DMS 273 treated with DMSO at 0.1 percent for 48 hours (cell line): Measurements from ENCODE around the gene SCAF1.
"Not testable (repeated sequence)": the region's sequence is repeated elsewhere in the genome, so short reads cannot be mapped to it uniquely, and the experiment has no call there.

Experiments
- DNase-seq: peaks from one replicate; lab custom pipeline; 2025; lab: John Stamatoyannopoulos, UW

Gene SCAF1

DNA sequence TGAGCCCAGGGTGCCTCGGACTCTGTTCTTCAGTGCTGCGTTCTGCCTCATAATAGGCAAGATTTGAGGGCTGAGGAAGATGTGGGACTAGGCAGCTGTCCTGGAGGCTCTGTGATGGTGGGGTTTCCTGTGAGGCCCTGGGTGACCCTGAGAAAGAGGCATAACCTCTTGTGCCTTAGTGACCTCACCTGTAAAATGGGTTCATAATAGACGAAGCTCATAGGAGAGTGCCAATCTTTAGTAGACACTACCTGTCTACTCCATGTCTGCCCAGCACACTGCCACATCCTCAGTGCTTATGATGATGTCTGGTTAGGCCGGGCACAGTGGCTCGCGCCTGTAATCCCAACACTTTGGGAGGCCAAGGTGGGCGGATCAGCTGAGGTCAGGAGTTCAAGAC, 25.5 kb upstream of the SCAF1 start:
- DNase-seq: no peak

DNA sequence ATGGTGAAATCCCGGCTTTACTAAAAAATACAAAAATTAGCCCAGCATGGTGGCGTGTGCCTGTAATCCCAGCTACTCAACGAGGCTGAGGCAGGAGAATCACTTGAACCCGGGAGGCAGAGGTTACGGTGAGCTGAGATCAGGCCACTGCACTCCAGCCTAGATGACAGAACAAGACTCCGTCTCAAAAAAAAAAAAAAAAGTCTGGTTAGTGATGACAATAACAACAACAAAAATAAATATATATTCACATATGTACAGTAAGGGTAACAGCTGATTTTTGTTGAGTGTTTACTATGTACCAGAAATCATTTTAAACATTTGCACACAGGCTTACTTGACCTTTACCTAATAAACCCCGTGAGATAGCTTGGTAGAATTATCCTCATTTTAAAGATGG, 25.1 kb upstream of the SCAF1 start:
- DNase-seq: no peak

DNA sequence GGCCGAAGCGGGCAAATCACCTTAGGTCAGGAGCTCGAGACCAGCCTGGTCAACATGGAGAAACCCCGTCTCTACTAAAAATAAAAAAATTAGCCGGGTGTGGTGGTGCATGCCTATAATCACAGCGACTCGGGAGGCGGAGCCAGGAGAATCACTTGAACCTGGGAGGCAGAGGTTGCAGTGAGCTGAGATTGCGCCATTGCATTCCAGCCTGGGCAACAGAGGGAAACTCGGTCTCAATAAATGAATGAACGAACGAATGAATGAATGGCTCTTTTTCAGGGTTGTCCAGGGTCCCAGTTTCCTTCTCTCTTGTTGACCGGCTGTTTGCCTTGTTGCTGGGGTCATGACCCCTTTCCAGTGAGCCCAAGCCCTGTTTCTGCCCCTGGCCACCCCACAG, 24.1 kb upstream of the SCAF1 start:
- not testable (repeated sequence) for DNase-seq

DNA sequence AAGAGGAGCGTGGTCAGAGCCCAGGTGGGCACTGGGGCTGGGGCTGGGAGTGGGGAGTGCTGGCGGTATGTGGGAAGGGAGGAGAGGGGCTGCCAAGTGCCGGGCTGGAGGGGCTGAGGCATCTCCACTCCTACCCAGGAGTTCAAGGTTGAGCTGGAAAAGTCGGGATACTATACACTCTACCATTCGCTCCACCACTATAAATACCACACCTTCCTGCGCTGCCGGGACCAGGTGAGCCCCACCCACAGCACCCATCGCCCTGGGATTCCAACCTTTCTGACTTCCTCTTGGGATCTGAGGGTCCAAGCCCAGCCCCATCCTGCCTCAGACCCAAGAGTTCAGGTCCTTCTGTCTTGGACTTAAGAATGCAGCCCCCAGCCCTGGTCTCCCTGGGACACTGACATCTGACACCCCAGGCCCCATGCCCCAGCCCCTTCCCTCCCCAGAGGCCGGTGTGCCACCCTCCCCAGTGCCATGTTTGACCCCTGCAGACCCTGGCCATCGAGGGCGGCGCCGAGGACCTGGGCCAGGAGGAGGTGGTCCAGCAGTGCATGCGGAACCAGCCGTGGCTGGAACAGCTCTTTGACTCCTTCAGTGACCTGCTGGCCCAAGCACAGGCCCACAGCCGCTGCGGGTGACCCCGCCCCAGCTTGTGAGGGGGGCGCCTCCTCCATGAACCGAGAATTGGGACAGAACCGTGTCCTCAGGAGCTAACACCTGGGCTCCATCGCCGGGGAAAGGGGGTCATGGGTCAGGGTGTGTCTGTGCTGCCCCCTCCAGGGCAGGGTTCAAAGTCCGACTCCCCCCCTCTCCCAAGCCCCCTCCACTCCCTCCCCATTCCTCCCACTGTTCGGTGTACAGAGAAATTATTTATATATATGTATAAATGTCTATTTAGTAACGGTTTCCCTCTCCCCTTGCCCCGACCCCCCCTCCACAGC, 16.8 kb upstream of the SCAF1 start:
- no peak for DNase-seq

DNA sequence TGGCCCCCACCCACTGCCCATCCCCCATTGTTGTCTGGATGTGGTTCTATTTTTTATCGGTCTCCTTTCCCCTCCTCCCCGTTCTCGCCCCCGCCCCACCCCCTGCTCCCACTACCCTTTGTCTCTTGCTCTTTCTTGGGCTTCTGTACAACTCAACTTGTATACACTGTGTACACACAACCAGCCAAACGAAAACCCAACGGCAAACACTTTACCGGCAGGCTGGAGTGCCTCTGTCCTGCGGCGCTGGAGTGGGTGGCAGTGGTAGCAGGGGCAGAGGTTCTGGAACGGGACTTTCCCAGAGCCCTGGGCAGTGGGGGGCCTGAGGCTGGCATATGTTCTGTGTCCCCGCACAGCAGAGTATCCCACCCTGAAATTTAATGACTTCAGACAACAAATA, 15.8 kb upstream of the SCAF1 start:
- DNase-seq: no peak

DNA sequence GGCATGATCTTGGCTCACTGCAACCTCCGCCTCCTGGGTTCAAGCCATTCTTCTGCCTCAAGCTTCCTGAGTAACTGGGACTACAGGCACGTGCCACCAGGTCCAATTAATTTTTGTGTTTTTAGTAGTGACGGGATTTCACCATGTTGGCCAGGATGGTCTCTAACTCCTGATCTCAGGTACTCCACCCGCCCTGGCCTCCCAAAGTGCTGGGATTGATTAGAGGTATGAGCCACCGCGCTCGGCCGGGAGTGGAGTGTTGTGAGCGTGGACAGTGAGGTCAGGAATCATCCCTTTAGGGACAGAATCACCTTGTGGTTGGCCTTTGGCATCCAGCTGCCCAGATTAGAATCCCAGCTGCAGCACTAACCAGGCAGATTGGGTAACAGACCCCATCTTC, 12.3 kb upstream of the SCAF1 start:
- no peak for DNase-seq

DNA sequence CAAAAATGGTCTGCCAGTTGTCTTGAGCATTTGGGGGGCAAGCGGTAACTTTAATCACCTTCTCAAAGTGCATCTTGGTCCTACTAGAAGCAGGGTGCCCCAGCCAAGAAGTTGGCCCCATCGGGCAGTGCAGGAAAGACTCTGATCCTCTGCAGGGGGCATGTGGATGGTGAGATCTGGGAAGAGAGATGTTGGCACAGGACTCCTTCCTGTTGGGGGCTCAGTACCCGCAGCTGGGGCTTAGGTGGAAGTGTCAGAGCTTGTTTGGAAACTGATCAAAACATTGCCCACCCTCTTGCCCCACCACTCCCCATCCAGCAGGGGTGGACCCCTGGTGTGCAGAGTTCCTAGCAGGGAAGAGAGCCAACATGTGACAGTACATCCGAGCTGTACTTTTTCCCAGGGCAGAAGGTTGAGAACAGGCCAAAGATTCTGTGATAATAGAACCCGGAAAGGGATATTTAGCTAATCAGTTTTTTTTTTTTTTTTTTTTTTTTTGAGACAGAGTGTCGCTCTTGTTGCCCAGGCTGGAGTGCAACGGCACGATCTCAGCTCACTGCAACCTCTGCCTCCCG, 10.9 kb upstream of the SCAF1 start:
- peak; percentile 20 for DNase-seq

DNA sequence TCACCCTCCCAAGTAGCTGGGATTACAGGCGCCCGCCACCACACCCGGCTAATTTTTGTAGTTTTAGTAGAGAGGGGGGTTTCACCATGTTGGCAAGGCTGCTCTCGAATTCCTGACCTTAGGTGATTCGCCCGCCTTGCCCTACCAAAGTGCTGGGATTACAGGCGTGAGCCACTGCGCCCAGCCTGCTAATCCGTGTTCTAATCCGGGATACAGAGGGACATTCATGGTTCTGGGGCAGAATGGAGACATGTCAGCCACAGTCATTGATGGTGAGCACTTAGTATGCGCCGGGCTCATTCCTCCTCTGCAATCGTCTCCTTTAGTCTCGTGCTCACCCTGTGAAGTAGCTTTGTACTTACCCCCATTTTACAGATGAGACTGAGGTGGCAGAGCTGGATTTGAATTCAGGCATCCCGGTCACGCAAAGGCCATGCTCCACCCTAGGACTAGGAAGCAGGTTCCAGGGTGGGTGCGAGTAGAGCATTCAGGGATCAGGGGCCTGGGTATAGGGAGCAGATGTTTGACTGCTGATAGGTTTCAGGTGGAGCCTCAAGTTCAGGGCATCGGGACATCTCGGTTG, 10.3 kb upstream of the SCAF1 start:
- no peak for DNase-seq

DNA sequence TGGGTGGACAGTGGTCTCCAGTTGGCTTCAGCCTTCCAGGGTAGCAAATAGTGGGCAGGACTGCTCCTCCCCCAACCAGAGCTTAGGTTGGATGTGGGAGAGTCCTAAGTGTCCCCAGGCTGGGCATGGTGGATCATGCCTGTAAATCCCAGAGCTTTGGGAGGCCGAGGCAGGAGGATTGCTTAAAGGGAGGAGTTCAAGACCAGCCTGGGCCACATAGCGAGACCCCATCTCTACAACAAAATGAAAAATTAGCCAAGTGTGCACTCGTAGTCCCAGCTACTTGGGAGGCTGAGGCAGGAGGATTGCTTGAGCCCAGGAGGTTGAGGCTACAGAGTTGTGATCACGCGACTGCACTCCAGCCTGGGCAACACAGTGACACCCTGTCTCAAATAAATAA, 9.4 kb upstream of the SCAF1 start:
- no peak for DNase-seq

DNA sequence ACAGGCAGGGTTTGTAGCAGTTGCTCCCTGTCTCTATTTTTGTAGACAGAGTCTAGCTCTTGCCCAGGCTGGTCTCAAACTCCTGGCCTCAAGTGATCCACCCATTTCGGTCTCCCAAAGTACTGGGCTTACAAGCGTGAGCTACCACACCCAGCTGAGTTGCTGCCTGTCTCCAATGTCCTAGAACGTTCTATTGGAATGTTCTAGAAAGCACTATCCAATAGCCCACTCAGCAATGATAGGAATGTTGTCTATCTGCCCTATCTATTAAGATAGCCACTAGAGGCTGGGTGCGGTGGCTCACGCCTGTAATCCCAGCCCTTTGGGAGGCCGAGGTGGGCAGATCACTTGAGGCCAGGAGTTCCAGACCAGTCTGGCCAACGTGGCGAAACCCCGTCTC, 8.7 kb upstream of the SCAF1 start:
- not testable (repeated sequence) for DNase-seq

DNA sequence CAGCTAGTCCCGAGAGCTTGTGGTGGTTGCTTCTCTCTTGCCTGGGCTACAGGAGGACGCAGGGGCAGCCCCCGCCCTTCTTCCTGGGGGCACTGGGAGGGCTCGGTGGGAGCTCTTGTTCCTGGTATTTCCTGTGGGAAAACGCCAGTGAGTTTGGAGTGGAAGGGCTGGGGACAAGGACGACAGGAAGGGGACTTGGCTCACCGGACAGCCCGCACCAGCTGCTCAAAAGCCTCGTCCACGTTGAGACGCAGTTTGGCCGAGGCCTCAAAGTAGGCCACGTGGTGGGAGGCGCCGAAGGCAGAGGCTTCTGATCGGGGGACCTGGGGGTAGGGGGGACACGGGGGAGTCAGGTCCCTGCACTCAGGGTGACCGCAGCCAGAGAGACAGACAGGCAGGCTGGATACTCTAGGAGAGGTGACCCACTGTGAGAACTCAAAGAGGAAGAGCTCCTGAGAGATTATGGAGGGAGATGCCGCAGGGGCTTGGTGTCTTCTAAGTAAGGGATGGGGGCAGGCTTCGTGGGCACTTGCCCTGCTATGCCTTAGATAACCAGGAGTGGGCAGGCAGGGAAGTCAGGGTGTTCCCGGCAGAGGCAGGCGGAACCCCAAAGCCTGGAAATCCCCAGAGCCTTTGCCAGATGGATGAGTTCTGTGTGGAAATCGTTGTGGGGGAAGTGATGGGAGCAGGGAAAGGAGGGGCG, 6.3 kb upstream of the SCAF1 start:
- no peak for DNase-seq

DNA sequence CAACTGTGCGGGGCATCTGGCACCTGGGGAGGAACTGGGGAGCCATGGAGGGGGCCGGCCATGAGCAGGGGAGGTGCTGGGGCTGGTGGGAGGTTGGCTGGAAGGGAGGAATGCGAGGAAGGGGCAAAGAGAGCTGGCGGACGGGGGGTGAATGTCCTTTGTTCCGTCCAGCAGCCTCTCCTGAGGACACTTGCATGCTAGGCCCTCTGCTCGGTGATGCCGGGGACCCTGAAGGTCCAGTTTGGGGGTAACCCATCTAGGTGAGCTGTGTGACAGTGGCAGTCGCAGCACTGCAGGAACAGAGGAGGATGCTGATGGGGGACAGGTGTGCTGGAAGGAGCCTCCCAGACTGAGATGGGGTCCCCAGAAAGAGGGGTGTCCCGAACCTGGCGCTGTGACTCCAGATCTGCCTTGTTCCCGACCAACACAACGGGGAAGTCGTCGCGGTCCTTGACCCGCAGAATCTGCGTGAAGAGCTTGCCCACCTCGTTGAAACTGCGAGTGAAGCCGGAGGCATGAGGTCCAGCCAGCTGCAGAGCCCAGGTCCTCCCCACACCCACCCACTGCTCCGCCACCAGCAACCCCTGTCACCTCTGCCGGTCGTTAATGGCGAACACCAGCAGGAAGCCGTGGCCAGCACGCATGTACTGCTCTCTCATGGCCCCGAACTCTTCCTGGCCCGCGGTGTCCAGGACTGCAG, 5.6 kb upstream of the SCAF1 start:
- DNase-seq: no peak

DNA sequence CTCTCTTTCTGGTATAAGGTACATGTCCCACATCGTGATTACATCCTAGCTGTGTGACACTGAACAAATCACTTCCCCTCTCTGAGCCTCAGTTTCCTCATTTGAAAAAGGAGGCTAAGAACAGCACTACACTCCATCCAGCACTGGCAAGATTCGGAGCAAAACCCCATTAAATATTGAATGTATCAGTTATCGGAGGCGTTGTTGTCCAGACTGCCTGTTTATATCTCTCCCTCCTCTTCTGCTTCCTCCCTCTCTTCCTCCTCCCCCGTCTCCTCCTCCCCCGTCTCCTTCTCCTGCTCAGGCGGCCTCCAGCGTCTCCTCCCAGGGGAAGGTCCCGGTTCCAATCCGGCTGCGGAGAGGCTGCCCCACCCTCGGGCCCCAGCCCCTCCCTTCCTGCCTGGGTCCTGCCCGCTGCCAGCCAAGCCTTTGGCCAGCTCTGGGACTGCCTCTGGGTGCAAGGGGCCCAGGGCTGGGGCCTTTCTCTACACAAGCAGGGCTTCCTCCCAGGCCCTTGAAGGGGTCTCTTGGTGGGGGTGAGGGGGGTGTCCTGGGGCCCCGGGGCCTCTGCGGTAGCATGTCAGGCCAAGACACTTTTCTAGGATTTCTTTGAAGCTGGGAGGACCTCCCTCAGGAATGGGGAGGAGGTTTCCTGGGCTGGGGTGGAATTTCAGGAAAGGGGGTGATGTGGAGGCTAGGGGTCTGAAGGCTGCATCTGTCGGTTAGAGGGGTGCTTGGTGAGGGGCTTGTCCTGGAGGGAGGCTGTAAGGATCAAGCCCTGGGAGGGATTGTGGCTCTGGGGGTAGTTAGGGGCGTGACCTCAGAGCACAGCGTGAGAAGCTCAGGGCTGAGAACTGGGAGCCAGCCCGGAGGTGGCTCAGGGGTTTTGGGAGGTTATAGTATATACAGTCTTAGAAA, 3.9 kb upstream of the SCAF1 start:
- no peak for DNase-seq

DNA sequence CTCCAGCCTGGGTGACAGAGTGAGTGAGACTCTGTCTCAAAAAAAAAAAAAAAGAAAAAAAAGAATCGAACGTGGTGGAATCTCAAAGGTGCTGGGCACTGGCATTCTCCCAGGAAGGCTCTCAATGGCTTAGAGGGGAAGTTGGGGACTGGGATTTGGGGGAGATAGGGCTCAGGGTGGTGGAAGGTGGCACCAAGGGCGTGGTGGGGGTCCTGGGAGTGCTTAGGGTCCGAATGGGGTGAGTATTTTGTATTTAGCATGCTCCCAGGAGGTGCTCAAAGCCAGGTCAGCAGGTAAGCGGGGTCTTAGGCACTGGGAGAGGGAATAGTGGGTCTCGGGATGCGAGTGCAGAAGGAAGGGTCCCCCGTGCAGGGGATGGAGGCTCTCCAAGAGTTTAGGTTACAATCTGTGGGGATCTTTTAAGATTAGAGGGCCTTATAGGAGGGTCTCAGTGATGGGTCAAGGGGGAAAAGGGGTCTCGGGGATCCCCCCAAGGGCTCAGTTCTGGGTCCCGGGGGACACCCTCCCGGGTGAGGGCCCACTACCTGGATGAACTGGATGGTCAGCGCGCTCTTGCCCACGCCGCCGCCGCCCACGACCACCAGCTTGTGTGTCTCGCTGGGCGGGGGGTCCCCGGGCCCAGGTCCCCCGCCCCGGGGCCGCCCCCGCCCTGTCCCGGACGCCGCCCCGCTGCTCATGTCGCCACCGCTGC, 2.5 kb upstream of the SCAF1 start:
- no peak for DNase-seq

DNA sequence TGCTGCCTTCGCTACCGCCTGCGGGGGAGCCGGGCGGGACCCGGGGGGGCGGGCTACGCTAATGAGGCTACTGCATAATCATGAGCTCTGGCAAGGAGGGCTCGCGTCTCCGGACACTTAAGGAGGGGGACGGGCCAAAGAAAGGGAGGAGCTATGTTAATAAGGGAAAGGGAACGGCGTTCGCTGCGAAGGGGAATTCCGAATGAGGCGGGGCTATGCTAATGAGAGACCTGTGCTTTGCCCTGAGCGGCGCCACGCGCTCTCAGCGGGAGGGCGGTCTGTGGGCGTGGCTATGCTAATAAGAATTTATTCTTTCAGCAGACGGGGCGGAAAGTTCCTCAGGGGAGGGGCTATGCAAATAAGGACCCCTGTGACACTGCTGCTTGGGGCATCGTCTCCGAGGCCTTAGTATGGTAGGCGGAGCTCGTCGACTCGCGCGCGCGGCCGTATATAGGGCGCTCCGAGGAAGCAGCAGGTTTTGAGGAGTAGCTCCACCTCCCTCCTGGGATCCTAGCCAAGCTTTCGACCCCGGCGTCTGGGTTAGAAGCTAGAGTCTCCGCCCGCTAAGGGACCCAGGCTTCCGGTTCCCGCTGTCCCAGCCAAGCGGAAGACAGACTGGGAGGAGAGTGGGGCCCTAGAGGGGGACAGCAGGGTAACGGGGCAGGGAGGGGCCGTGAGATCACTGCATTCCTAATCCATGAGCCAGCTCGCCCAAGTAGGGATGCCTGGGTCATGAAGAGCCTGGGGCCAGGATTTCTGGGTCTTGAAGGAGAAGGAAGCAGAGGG, 1.7 kb upstream of the SCAF1 start, which contains the start of gene RRAS:
RRAS (minus strand) TSS at position 31 of the 786 bp plus-strand sequence. CDS start 45 bp downstream, outside the sequence.
- peak; percentile 99 for DNase-seq

DNA sequence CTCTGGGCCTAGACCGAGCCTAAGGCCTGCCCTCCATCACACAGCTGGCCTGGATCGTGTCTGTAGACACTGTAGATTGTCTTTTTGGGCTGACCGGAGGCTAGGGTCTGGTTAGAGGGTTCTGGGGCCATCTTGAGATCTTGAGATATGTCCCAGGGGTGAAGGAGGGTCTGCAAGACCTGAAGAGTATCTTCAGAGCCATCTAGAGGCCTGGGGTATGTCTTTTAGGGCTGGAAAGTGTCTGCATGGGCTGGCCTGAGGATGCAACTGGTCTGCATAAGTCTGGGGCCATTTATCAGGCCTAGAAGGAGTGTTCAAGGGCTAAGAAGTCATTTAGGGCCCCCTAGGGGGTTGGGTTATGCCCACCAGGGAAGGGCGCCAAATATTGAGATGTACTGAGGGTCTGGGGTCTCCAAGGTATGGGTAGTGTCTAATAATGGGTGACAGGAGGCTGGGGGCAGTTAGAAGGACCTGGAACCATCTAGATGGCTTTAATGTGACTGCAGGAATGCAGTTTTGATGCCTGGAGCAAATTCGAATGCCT, 555 bp downstream of the SCAF1 start:
- DNase-seq: no peak

DNA sequence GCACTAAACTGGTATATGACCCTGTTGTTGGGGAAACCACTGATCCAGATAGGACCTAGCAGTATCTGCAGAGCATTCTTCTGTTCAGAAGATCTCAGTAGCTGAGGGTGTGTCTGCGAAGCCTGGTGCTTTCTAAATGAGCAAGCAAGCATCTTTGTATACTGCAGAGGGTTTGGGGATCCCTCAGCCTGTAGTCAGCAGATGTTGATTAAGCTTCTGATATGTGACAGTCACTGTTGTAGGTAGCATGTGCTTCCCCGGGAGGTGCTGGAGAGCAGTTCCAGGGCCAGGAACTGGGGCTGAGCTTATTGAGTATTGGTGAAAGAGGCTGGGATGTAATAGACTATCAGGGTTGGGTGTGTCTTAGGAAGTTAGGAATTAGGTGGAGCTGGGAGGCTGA, 1.5 kb downstream of the SCAF1 start:
- no peak for DNase-seq

DNA sequence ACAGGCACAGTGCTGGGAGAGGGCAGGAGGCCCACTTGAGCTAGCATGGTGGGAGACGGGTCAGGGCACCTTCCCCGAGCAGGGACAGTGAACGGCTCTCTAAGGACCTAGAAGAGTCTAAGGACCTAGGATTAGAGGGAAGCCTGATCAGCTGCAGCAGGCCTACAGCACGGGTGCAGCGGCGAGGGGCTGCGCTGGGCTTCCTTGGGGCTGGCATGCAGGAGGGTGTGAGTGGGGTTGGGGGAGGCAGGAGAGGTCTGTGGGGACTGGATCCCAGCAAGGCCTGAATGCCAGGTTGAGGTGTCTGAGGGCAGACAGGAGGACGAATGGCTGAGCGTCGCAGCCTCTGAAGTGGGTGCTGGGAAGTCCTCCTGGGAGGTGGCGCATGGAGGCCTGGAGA, 3.6 kb downstream of the SCAF1 start:
- DNase-seq: no peak

DNA sequence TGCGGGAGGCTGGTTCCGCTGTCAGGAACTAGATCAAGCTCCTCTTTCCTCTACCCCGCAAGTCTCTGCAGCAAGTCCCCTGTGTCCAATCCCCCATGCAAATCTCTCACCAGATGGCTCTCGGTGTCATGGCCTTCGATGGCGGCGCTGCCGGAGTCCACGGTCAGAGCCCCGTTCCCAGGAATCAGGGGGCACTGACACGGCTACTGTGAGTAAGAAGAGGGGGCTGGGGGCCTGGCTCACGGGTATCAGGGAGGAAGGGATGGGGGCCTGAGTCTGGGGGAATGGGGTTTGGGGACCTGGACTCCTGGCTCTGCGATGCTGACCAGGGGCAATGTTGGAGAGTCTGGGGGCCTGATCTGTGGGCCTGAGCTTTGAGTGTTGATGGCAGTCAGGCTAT, 4.0 kb downstream of the SCAF1 start:
- no peak for DNase-seq
